A549 (cell line): ENCODE data around the gene DYSF.

ENCODE experiments used
- ATOH8 ChIP-seq: fragments of 250-450 bp; sonication (Bioruptor Pico); IDR thresholded peaks from 2 replicates; pipeline ENCODE4 v1.5.0; 2020; ENCODE audit warnings: low read depth, mild to moderate bottlenecking, moderate library complexity
- CEBPB ChIP-seq, 2 experiments: fragments of >200 bp in 1 of 2; sonication (Bioruptor Twin) in 1 of 2; formaldehyde crosslinking in 1 of 2; IDR thresholded peaks; 2 replicates each; pipeline ENCODE4 v1.6.1; 2012 to 2016
- CTCF ChIP-seq: fragments of >200 bp; sonication (Bioruptor Twin); formaldehyde crosslinking; IDR thresholded peaks from 3 replicates; pipeline ENCODE4 v1.5.1; 2016
- JUNB ChIP-seq: fragments of >200 bp; sonication (Bioruptor Twin); formaldehyde crosslinking; IDR thresholded peaks from 2 replicates; pipeline ENCODE4 v1.6.1; 2016
- MAFK ChIP-seq: fragments of 450-650 bp; IDR thresholded peaks from 2 replicates; pipeline ENCODE4 v1.6.1; 2014; ENCODE audit not compliant: partially characterized antibody
- MYC ChIP-seq: IDR thresholded peaks from 2 replicates; pipeline ENCODE4 v1.6.1; 2012; ENCODE audit warnings: mild to moderate bottlenecking, inconsistent platforms, low read length, improper control_type of control experiment, borderline replicate concordance
- NR3C1 ChIP-seq: fragments of >200 bp; sonication (Bioruptor Twin); formaldehyde crosslinking; IDR thresholded peaks from 3 replicates; pipeline ENCODE4 v1.6.1; 2017
- POLR2A ChIP-seq: IDR thresholded peaks from 2 replicates; pipeline ENCODE4 v1.6.1; 2012; ENCODE audit warnings: mild to moderate bottlenecking, low read length
- RCOR1 ChIP-seq: fragments of 150-350 bp; IDR thresholded peaks from 2 replicates; pipeline ENCODE4 v1.6.1; 2014; ENCODE audit warnings: antibody characterized with exemption, low read length, low read depth
- RFX5 ChIP-seq: fragments of 450-650 bp; IDR thresholded peaks from 2 replicates; pipeline ENCODE4 v1.7.1; 2014; ENCODE audit warnings: antibody characterized with exemption, mild to moderate bottlenecking, moderate library complexity
- ZNF302 ChIP-seq: fragments of 250-450 bp; sonication (Bioruptor Pico); IDR thresholded peaks from 2 replicates; pipeline ENCODE4 v1.9.0; 2021; ENCODE audit warnings: inconsistent platforms, mild to moderate bottlenecking, moderate library complexity
- TF ChIP-seq, protein P1 (sequence below): fragments of 200-600 bp; sonication (generic); IDR thresholded peaks from 2 replicates; pipeline ENCODE4 v1.6.1; 2016; ENCODE audit warnings: antibody characterized with exemption, mild to moderate bottlenecking, moderate library complexity

GRCh38 chr2:71609029-71609428 lies 155.7 kb downstream of the DYSF start:
- no peak for TF ChIP-seq CTCF
- no peak for TF ChIP-seq POLR2A
- TF ChIP-seq RCOR1: no peak
- TF ChIP-seq ATOH8 (CRISPR knock-in tag): no peak
- TF ChIP-seq ZNF302: no peak
- TF ChIP-seq RFX5: no peak
- TF ChIP-seq, protein P1, sequence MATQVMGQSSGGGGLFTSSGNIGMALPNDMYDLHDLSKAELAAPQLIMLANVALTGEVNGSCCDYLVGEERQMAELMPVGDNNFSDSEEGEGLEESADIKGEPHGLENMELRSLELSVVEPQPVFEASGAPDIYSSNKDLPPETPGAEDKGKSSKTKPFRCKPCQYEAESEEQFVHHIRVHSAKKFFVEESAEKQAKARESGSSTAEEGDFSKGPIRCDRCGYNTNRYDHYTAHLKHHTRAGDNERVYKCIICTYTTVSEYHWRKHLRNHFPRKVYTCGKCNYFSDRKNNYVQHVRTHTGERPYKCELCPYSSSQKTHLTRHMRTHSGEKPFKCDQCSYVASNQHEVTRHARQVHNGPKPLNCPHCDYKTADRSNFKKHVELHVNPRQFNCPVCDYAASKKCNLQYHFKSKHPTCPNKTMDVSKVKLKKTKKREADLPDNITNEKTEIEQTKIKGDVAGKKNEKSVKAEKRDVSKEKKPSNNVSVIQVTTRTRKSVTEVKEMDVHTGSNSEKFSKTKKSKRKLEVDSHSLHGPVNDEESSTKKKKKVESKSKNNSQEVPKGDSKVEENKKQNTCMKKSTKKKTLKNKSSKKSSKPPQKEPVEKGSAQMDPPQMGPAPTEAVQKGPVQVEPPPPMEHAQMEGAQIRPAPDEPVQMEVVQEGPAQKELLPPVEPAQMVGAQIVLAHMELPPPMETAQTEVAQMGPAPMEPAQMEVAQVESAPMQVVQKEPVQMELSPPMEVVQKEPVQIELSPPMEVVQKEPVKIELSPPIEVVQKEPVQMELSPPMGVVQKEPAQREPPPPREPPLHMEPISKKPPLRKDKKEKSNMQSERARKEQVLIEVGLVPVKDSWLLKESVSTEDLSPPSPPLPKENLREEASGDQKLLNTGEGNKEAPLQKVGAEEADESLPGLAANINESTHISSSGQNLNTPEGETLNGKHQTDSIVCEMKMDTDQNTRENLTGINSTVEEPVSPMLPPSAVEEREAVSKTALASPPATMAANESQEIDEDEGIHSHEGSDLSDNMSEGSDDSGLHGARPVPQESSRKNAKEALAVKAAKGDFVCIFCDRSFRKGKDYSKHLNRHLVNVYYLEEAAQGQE: no peak
- TF ChIP-seq NR3C1: no peak
- no peak for TF ChIP-seq JUNB
- TF ChIP-seq CEBPB (IDR thresholded peaks at IDR 0.05): no peak
- no peak for TF ChIP-seq MAFK
- TF ChIP-seq MYC: no peak
